ENCODE data around the gene DAG1.

Gene DAG1

GRCh38 chr3:49512781-49513355 is 42.8 kb downstream of the DAG1 start:
- DNase-seq, result no peak

- DNase-seq, result no peak
Observed at GRCh38 chr3:49513494-49514124, 43.5 kb downstream of the DAG1 start.

- no peak for DNase-seq
Observed at GRCh38 chr3:49518016-49518415, 47.9 kb downstream of the DAG1 start.

GRCh38 chr3:49518441-49518840 is 48.4 kb downstream of the DAG1 start:
- DNase-seq, result no peak

- DNase-seq, result peak in 50 of 56 donors; percentile 16 to 87 (median 71)
Observed at GRCh38 chr3:49519296-49519695, 49.2 kb downstream of the DAG1 start.

- no peak for DNase-seq
Observed at GRCh38 chr3:49519916-49520385, 49.9 kb downstream of the DAG1 start.

GRCh38 chr3:49523756-49524747 is 54.0 kb downstream of the DAG1 start:
- no peak for DNase-seq

- no peak for DNase-seq
Observed at GRCh38 chr3:49529567-49529966, 59.5 kb downstream of the DAG1 start.

GRCh38 chr3:49530231-49530630 is 60.2 kb downstream of the DAG1 start:
- peak in 5 of 56 donors; percentile 3 to 16 (median 9) for DNase-seq

GRCh38 chr3:49530701-49531100 is 60.6 kb downstream of the DAG1 start:
- DNase-seq, result no peak

- DNase-seq, result no peak
Observed at GRCh38 chr3:49531218-49531617, 61.2 kb downstream of the DAG1 start.

- DNase-seq, result no peak
Observed at GRCh38 chr3:49531715-49532114, 61.6 kb downstream of the DAG1 start.

GRCh38 chr3:49533031-49533430 is 63.0 kb downstream of the DAG1 start:
- DNase-seq, result no peak

GRCh38 chr3:49533786-49534519 is 63.9 kb downstream of the DAG1 start:
- DNase-seq, result no peak

GRCh38 chr3:49534581-49535441 is 64.7 kb downstream of the DAG1 start:
- DNase-seq, result peak in 40 of 56 donors; percentile 2 to 80 (median 37)

GRCh38 chr3:49535971-49536874 is 66.2 kb downstream of the DAG1 start:
- DNase-seq, result no peak

GRCh38 chr3:49536875-49537533 is 66.9 kb downstream of the DAG1 start:
- no peak for DNase-seq

Measured in nucleus accumbens (tissue), 56 donors.